ENCODE measurements around the gene SOD3.

SOD3 gene

DNA sequence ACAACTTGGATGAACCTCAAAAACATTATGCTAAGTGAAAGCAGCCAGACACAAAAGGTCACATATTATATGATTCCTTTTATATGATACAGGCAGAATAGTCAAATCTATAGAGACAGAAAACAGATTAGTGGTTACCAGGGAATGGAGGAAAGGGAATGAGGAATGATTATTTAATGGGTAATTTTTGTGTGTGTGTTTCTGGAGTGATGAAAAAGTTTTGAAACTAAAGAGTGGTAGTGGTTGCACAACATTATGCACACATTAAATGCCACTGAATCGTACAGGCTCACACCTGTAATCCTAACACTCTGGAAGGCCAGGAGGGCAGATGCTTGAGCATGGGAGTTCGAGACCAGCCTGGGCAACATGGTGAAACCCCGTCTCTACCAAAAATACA is 19.6 kb upstream of the SOD3 start:
- DNase-seq (ENCODE audit: low read depth): no peak

DNA sequence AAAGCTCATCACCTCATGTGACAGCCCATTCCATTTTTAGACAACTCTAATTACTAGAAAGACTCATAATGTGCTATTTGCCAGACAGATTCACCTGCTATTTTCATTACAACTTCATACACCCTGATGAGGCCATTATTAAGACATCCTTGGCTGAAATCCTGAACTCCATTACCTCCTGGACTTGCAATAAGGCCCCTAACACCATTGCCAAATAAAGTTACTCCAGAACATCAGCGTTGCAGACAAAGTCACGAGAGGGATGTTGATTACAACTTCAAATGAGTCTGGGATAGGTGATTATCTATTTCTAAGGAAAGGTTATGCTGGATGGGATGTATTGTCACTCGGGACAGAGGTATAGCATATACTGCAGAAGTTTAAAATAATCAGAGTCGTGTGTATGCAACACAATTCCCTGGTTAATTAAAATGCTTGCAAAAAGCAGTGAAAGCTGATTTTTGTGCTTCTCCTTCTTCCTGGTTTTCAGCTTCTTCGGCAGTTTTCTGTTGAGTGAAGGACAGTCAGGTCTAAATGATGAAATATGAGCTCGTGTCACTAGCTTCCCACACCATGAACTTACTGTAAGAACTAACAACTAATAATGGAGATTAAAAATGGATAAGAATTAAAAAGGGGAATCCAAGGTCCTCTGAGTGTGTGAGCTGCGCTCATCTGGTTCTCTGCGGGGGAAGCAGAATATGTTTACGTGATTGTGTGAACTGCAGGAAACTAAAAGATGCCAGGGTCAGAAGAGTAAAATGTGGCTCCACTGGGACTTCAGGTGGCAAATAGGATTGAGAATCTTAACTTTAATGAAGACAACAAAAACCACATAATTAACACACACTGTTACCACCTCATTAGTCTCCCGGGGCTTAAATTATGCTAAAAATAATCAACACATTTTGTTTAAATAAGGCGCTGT is 17.6 kb upstream of the SOD3 start:
- DNase-seq (ENCODE audit: low read depth): no peak

DNA sequence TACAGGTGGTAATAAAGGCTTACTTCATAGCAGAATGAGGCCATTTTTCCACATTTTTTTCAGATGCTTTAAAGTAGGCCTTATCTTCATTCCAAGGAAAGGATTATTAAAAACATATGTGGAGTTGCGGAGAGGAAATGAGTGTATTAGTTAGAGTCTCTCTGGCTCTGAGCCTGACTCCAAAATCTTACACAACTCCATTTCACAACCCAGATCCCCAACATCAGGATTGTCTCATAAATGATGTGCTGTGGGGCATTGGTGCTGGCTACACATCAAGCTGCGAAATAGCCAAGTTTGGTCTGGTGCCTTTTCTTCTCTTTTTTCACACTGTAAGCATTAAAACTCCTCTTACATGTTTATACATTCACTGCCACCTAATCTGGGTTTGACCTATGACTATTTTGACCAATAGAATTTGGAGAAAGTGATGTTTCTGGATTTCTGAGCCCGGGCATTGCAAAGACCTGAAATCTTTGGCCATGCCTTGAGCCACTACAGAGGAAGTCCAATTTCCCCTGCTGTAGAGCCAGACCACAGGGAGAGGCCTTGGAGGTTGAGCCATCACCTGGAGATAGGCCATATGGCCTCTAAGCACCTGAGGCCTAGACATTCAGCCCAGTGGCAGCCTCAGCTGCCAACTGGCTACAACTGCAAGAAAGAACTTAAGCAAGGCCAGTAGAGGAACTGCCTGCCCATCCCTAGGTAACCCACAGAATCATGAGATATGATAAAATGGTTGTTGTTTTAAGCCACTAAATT is 16.7 kb upstream of the SOD3 start:
- DNase-seq (ENCODE audit: low read depth): no peak

DNA sequence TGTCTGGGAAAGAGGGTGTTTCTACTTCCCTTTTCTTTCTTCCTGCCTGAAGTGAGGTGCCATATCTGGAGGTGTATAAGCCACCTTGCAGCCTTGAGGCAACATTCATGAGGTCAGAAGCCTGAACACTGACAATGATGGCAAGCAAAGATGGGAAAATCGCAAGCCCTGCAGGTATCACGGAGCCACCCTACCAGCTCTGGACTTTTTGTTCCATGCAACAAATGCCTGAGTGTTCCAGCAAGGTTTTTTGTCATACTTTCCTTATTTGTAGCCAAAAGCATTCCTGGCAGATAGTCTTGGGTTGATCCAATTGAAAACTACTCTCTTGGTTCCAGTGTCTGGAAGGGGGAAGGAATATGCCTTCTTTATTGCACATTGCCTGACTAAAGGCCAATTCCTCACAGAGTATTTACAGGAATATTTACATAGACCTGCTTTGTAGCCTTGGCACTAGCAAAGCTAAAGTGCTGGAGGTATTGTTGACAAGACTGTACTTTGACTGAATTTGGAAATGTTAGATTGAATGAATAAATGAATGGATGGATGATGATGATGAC is 14.4 kb upstream of the SOD3 start:
- no peak for DNase-seq (ENCODE audit: low read depth)

DNA sequence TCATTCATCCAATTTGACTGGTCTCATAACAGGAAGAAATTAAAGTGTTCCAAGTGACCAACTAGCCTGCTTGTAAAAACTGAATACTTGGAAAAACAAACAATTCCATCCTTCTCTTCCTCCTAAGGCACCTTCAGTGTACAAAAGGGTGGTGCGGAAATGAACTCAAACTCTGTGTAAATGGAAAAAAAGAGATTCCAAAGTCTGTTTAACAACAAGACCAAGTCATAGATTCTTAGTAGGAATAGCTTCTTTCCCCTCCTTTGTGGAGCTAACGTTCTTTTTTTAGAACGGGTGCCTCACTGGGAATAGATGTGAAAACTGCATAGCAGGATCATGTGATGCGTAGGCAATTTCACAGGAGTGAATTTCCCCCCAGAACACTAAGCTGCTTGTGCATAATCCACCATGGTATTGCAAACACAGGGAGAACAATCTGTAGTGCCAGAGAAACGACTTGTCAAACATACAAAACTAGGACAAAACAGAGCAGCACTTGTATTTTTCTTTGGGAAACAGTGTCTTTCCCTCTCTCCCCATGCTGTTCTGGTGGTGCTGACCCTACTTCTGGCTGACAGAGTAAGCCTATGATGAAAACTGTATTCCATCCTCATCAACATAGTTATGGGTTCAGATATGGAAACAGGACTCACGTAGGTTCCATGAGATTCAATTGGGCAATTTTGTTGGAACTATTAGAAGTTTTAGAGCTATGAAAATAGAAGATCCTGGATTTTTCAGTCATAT is 13.2 kb upstream of the SOD3 start:
- no peak for DNase-seq (ENCODE audit: low read depth)

DNA sequence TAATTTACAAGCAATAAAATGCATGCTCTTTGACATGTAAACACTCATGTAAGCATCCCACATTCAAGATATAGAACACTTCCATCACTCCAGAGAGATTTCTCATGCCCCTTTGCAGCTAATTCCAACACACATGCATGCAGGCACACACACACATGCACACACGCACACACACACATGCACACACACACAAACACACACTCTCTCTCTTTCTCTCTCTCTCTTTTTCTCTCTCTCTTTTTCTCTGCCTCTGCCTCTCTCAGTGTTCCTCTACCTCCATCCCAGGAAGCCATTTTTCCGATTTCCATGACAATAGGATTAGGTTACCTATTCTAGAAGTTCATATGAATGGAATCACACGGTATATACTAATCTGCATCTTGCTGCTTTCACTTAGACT is 11.9 kb upstream of the SOD3 start:
- DNase-seq (ENCODE audit: low read depth): no peak

DNA sequence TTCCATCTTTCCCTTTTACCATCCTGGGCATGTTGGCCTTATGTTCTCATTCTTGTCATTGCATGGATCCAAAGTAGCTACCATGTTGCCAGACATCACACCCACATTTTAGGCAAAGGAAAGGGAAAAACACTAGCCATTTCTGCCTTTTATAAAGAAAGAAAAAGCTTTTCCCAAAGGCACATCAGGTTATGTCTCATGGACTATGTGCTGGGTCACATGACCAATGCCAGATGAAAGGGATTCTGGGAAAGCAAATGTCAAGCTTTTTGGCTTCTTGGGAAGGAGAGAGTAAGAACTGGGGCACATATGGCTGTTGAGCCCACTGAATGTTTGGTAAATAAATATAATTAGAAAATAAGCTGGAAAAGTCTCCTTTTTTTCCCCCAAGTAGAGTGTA is 4.3 kb upstream of the SOD3 start:
- DNase-seq (ENCODE audit: low read depth): no peak

DNA sequence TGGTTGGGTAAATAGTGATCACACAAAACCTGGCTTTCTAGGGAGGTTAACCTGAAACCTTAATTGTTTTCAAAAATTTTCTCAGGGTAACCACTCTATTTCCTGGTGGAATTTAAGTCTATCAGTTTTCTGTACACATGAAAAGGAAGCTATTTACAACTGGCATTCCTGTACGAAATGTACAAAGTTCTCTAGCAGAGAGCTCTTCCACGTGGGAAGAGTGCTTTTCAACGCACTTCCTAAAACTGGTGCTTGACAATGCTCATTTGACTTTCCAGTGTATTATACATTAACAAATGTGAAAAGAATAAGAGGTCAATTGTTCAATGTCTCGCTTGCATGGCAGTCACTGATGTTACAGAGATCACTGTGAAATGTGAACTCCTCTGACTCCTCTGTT is 2.8 kb upstream of the SOD3 start:
- no peak for DNase-seq (ENCODE audit: low read depth)

DNA sequence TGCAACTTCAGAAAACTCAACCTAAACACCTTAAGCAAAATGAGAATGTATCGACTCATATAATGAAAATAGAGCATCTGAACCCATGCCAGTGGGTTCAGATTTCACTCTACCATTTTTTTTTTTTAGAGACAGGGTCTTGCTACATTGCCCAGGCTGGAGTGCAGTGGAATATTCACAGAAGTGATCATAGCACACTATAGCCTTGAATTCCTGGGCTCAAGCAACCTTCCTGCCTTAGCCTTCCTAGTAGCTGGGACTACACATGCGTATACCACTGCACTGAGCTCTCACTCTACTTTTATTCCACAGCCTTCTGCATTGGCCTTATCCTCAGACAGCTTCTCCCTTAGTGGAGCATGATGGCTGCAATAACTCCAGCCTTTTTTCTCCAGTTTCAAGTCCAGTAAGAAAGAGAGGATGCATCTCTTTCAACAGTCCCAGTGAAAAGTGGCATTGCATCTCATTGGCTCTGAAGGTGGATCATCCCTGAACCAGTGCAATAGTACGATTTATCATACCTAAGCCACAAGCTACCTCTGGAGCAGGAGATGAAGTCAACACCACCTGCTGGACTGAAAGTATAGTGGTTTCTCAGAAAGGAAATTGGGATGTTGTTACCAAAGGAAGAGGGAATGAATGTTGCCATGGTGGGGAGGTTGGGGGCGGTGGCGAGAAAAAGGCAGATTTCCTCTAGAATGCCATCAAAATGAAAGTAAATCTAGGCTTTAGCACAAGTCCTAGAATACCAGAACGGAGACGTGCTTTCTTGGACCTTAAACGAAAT is 2.0 kb upstream of the SOD3 start:
- DNase-seq (ENCODE audit: low read depth): no peak

DNA sequence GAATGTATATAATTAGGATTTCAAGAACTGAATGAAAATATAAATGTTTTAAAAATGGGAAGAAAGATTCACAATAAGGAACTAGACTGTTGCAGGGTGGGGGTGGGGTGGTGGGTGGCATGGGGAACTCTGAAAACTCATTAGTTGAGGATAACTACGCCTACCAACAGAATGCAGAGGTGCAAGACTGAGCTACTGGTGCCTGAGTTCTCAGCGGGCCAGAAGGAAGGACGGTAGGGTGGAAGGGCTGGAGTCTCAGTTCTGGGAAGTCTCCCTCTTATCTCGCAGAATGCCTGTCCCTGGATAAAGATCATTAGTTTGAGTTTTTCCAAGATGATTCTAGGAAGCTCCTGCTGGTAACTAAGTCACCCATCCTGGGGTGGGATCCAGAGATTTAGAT is 1.3 kb upstream of the SOD3 start:
- DNase-seq (ENCODE audit: low read depth): no peak

DNA sequence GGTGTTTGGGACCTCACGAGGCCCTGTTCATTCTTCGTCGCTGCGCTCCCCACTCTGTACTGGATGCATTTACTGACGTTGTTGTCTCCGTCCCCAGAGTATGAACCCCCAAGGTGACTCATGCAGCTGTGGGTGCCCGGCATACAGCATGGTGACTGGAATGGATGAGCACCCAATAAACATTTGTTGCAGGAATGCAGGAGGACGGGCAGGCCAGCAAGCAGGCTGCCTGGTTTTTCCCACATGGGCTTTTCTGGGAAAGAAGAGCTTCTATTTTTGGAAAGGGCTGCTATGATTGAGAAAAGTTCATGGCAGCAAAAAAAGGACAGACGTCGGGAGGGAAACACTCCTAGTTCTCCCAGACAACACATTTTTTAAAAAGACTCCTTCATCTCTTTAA is 893 bp upstream of the SOD3 start:
- DNase-seq (ENCODE audit: low read depth): no peak

DNA sequence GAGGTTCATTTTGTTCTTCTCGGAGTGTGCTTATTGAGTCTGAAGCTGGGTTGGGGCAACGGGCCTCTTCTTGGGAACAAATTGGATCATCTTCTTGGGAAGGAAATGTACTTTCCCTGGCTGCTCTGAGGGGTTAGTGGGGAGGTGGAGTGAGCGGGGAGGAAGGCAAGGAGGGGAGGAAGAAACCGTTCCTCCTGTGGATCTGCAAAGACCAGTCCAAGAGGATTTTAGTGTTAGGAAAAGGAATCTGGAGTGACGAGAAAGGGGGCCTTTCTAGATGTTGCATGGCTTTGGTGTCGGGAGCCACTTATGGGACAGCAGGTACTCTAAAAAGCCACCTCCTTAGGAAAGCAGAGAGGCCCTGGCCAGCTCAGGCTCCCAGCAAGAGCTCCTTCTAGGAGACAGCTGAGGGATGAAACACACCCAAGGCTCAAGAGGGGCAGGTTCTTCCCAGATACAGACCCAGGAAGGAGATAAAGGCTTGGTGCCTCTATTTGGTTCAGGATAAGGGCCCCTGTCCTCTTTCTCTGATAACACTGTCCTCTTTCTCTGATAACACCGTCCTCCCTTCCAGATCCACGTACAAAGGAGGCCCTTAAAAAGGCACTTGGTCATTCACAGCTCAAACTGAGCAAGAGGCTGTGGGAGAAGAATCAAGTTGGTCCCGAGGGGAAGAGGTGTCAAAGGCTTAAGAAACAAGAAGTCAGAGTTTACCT is 451 bp downstream of the SOD3 start:
- no peak for DNase-seq (ENCODE audit: low read depth)

DNA sequence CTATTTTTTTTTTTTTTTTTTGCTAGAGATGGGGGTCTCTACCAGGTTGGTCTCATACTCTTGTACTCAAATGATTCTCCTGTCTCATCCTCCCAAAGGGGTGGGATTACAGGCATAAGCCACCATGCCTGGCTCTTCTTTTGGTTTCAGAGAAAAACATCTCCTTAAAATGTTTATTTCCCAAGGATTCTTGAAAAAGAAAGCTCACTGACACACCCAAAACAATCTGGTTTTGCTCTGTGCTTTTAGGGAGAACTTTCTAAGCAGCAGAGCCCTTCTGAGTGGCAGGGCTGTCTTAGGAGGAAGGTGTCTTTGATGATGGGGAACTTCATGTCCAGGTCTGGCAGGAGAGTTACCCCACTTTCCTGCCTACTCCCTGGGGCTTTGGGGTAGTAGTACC is 1.2 kb downstream of the SOD3 start:
- DNase-seq (ENCODE audit: low read depth): no peak

DNA sequence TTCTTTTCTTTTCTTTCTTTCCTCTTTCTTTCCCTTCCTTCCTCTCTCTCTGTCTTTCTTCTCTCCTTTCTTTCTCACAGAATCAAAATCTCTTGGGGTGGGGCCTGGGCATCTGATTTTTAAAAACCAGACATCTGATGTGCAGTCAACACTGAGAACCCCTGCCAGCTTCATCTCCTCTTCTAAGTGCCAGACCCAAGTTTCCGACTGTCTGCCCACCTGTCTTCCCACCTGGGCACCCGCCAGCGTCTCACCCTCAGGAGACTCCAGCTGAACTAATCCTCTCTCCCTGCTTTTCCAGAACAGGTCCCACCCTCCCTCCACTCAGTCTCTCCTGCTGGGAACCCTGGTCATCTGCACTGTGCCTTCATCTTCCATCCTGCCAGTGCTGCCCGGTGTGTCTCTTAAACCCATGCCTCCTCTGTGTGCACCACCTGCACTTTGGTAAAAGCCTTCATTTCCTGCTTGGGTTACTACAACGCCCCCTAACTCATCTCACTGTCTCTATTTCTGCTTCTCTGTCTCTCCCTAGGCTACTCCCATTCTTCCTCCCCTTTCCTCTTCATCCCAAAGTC is 2.8 kb downstream of the SOD3 start:
- DNase-seq (ENCODE audit: low read depth): no peak

DNA sequence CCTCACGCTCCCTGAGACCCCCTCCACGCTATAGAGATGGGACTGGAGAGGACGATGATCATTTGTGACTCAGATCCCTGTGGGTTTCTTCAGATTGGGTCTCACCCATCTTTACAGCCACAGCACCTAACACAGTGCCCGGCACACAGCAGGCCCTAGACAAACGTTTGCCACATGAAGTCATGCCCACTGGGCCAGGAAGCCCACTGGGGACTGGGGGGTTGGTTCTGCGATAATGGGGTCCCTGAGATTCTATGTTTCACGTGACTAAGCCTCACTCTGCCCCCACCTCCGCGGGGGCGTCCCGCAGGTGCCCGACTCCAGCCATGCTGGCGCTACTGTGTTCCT is 3.8 kb downstream of the SOD3 start:
- no peak for DNase-seq (ENCODE audit: low read depth)

DNA sequence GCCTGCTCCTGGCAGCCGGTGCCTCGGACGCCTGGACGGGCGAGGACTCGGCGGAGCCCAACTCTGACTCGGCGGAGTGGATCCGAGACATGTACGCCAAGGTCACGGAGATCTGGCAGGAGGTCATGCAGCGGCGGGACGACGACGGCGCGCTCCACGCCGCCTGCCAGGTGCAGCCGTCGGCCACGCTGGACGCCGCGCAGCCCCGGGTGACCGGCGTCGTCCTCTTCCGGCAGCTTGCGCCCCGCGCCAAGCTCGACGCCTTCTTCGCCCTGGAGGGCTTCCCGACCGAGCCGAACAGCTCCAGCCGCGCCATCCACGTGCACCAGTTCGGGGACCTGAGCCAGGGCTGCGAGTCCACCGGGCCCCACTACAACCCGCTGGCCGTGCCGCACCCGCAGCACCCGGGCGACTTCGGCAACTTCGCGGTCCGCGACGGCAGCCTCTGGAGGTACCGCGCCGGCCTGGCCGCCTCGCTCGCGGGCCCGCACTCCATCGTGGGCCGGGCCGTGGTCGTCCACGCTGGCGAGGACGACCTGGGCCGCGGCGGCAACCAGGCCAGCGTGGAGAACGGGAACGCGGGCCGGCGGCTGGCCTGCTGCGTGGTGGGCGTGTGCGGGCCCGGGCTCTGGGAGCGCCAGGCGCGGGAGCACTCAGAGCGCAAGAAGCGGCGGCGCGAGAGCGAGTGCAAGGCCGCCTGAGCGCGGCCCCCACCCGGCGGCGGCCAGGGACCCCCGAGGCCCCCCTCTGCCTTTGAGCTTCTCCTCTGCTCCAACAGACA is 4.4 kb downstream of the SOD3 start:
- DNase-seq (ENCODE audit: low read depth): no peak

DNA sequence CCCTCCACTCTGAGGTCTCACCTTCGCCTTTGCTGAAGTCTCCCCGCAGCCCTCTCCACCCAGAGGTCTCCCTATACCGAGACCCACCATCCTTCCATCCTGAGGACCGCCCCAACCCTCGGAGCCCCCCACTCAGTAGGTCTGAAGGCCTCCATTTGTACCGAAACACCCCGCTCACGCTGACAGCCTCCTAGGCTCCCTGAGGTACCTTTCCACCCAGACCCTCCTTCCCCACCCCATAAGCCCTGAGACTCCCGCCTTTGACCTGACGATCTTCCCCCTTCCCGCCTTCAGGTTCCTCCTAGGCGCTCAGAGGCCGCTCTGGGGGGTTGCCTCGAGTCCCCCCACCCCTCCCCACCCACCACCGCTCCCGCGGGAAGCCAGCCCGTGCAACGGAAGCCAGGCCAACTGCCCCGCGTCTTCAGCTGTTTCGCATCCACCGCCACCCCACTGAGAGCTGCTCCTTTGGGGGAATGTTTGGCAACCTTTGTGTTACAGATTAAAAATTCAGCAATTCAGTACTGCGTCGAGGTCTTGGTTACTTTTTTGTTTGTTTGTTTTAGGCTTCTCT is 5.0 kb downstream of the SOD3 start:
- no peak for DNase-seq (ENCODE audit: low read depth)

DNA sequence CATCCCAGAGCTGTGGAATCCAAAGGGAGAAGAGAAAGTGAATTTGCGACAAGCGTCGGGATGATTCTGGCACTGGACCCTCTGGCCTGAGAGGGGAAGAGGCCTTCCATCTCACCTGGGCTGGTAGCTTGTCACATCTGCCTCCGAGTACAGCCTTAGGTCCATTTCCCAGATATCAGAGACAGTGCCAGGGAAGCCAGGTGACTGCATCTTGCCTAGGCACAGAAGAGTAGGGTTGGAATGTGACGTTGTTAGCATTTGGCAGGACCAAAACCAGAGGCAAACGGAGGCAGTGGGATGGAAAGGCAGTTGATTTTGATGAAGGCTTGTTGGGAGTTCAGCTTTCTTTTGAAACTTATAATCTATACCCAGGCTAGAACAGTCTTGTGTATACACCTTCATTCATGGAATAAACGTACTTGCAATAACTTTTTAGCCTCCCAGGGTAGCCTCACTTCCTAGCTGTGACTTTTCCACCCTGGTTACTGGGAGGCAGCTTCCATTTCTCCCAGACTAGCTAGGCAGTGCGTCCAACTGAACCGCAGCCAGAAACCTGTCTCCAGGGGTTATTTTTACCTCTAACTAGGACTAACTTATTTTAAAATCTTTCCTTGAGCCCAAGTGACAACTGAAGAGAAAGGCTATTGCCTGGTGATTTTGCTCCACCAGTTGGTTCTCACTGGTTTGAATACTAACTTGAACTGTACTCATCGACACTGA is 5.9 kb downstream of the SOD3 start:
- DNase-seq (ENCODE audit: low read depth): no peak

DNA sequence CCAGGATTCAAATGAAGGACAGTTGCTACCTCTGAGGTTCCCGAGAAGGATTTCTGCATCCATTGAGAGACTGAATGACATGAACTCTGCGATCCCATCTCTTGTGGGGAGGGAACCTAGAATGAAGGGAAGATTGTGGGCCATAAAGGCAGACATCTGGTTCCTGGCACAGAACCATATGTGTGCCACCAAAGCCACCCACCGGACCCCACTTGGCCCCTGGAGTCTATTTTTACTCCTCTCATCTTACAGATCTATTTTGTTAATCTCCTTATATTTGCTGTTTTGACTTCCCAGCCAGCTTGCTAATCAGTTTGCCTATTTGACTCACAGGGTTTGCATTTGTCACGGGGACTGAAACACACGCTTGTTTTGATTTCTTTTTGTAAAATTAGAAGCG is 7.3 kb downstream of the SOD3 start:
- no peak for DNase-seq (ENCODE audit: low read depth)
